HEK293 (cell line): ENCODE results near the gene PTPRK.

Experiments used
- CTCF ChIA-PET: fragments of 350-600 bp; formaldehyde crosslinking; extraction: SDS; loops from one replicate; lab custom pipeline; 2021; ENCODE audit warnings: antibody characterized with exemption; lab: Yijun Ruan, JAX
- POLR2A ChIA-PET: fragments of 300-600 bp; formaldehyde crosslinking; extraction: SDS; loops from one replicate; lab custom pipeline; 2020; ENCODE audit warnings: antibody characterized with exemption, inconsistent platforms; lab: Yijun Ruan, JAX
- H3K27ac ChIP-seq: fragments of 200-500 bp; sonication (Bioruptor generic); 2 replicates; pipeline ENCODE4 v1.5.1; 2014; ENCODE audit warnings: low read depth, low read length, control low read depth, inconsistent platforms; ENCODE audit errors: extremely low read depth
- H3K36me3 ChIP-seq, 2 experiments: fragments of 200-500 bp in 1 of 2; sonication (Bioruptor generic) in 1 of 2; 1 replicate in 1 of 2; 2 replicates in 1 of 2; pipeline ENCODE4 v1.5.1; 2014 to 2017; ENCODE audit warnings: inconsistent platforms in 2 of 2, low read length in 2 of 2; ENCODE audit not compliant: control insufficient read depth in 2 of 2, insufficient read depth in 1 of 2
- H3K4me1 ChIP-seq: fragments of 200-500 bp; sonication (Bioruptor generic); 2 replicates; pipeline ENCODE4 v1.5.1; 2014; ENCODE audit warnings: mild to moderate bottlenecking, low read length, inconsistent platforms; ENCODE audit not compliant: control insufficient read depth, insufficient read depth
- H3K4me3 ChIP-seq: 2 replicates; pipeline ENCODE4 v1.5.1; 2011; ENCODE audit warnings: low read depth, mild to moderate bottlenecking, control low read depth, low read length, moderate library complexity
- H3K9me3 ChIP-seq: fragments of 200-500 bp; sonication (Bioruptor generic); 2 replicates; pipeline ENCODE4 v1.5.1; 2014; ENCODE audit warnings: low read depth, low read length, inconsistent platforms; ENCODE audit not compliant: control insufficient read depth, insufficient read depth
- HIC1 ChIP-seq: fragments of 450-650 bp; formaldehyde crosslinking; IDR thresholded peaks from 2 replicates; pipeline ENCODE4 v1.5.1; 2016; ENCODE audit warnings: missing biosample characterization, missing genetic modification characterization
- IKZF3 ChIP-seq: fragments of 450-650 bp; IDR thresholded peaks from 2 replicates; pipeline ENCODE4 v1.5.0; 2018; ENCODE audit warnings: missing biosample characterization, mild to moderate bottlenecking, missing genetic modification characterization, moderate library complexity
- KLF16 ChIP-seq: fragments of 450-650 bp; formaldehyde crosslinking; IDR thresholded peaks from 2 replicates; pipeline ENCODE4 v1.5.1; 2017; ENCODE audit warnings: missing biosample characterization, missing genetic modification characterization
- SETDB1 ChIP-seq: IDR thresholded peaks from one replicate; pipeline ENCODE4 v1.6.1; 2017; ENCODE audit warnings: mild to moderate bottlenecking, low read length, moderate library complexity, mixed read lengths; ENCODE audit not compliant: insufficient read length
- TRIM28 ChIP-seq: IDR thresholded peaks from 2 replicates; pipeline ENCODE4 v1.6.1; 2011; ENCODE audit warnings: low read length, control low read depth, borderline replicate concordance
- ZFP41 ChIP-seq: fragments of 450-650 bp; formaldehyde crosslinking; IDR thresholded peaks from 2 replicates; pipeline ENCODE4 v1.5.1; 2016; ENCODE audit warnings: missing biosample characterization, missing genetic modification characterization, borderline replicate concordance
- ZNF146 ChIP-seq: fragments of 450-650 bp; formaldehyde crosslinking; IDR thresholded peaks from 2 replicates; pipeline ENCODE4 v1.5.1; 2016; ENCODE audit warnings: missing biosample characterization, missing genetic modification characterization
- ZNF202 ChIP-seq: fragments of 450-650 bp; formaldehyde crosslinking; IDR thresholded peaks from 2 replicates; pipeline ENCODE4 v1.5.1; 2016; ENCODE audit warnings: missing biosample characterization, missing genetic modification characterization, borderline replicate concordance
- ZNF274 ChIP-seq, 2 experiments: fragments of 200-500 bp in 1 of 2; fragments of 450-650 bp in 1 of 2; sonication (Bioruptor generic) in 1 of 2; formaldehyde crosslinking in 1 of 2; IDR thresholded peaks; 2 replicates each; pipeline versions ENCODE4 v1.5.1 to v1.6.1; 2014 to 2016; ENCODE audit warnings: borderline replicate concordance in 1 of 2, inconsistent platforms in 1 of 2, low read length in 1 of 2, missing biosample characterization in 1 of 2, missing genetic modification characterization in 1 of 2
- ZNF280C ChIP-seq: fragments of 450-650 bp; formaldehyde crosslinking; IDR thresholded peaks from 2 replicates; pipeline ENCODE4 v1.5.1; 2016; ENCODE audit warnings: missing biosample characterization, missing genetic modification characterization
- ZNF404 ChIP-seq: fragments of 450-650 bp; formaldehyde crosslinking; IDR thresholded peaks from 2 replicates; pipeline ENCODE4 v1.5.1; 2017; ENCODE audit warnings: missing biosample characterization, missing genetic modification characterization
- ZNF426 ChIP-seq: fragments of 450-650 bp; formaldehyde crosslinking; IDR thresholded peaks from 2 replicates; pipeline ENCODE4 v1.5.1; 2017; ENCODE audit warnings: missing biosample characterization, missing genetic modification characterization, mild to moderate bottlenecking, inconsistent platforms, moderate library complexity
- ZNF530 ChIP-seq: fragments of 450-650 bp; formaldehyde crosslinking; IDR thresholded peaks from 2 replicates; pipeline ENCODE4 v1.5.1; 2016; ENCODE audit warnings: low read depth, missing biosample characterization, missing genetic modification characterization
- ZNF544 ChIP-seq: fragments of 450-650 bp; formaldehyde crosslinking; IDR thresholded peaks from 2 replicates; pipeline ENCODE4 v1.5.0; 2017; ENCODE audit warnings: missing biosample characterization, missing genetic modification characterization
- ZNF558 ChIP-seq: fragments of 450-650 bp; formaldehyde crosslinking; IDR thresholded peaks from 2 replicates; pipeline ENCODE4 v1.5.1; 2016; ENCODE audit warnings: missing biosample characterization, missing genetic modification characterization
- ZNF658 ChIP-seq: fragments of 450-650 bp; formaldehyde crosslinking; IDR thresholded peaks from 2 replicates; pipeline ENCODE4; 2016; ENCODE audit warnings: missing biosample characterization, missing genetic modification characterization
- ZNF76 ChIP-seq: fragments of 450-650 bp; formaldehyde crosslinking; IDR thresholded peaks from 2 replicates; pipeline ENCODE4; 2016; ENCODE audit warnings: low read depth, missing biosample characterization, missing genetic modification characterization, borderline replicate concordance
- ZNF776 ChIP-seq: fragments of 450-650 bp; formaldehyde crosslinking; IDR thresholded peaks from 2 replicates; pipeline ENCODE4 v1.5.0; 2017; ENCODE audit warnings: missing biosample characterization, missing genetic modification characterization, borderline replicate concordance
- ZNF792 ChIP-seq: fragments of 450-650 bp; formaldehyde crosslinking; IDR thresholded peaks from 2 replicates; pipeline ENCODE4 v1.5.1; 2016; ENCODE audit warnings: missing biosample characterization, missing genetic modification characterization
- ZSCAN30 ChIP-seq: fragments of 450-650 bp; IDR thresholded peaks from 2 replicates; pipeline ENCODE4 v1.5.1; 2018; ENCODE audit warnings: missing biosample characterization, mild to moderate bottlenecking, missing genetic modification characterization, moderate library complexity
- TF ChIP-seq, protein P1 (sequence below): fragments of 450-650 bp; formaldehyde crosslinking; IDR thresholded peaks from 2 replicates; pipeline ENCODE4 v1.5.1; 2016; ENCODE audit warnings: missing biosample characterization, missing genetic modification characterization, low read depth
- TF ChIP-seq, protein P2 (sequence below): fragments of 450-650 bp; formaldehyde crosslinking; IDR thresholded peaks from 2 replicates; pipeline ENCODE4 v1.5.1; 2016; ENCODE audit warnings: missing biosample characterization, missing genetic modification characterization
- TF ChIP-seq, protein P3 (sequence below): fragments of 450-650 bp; formaldehyde crosslinking; IDR thresholded peaks from 2 replicates; pipeline ENCODE4 v1.5.1; 2017; ENCODE audit warnings: missing biosample characterization, mild to moderate bottlenecking, missing genetic modification characterization, moderate library complexity
- TF ChIP-seq, protein P4 (sequence below): fragments of 450-650 bp; formaldehyde crosslinking; IDR thresholded peaks from 2 replicates; pipeline ENCODE4 v1.5.1; 2016; ENCODE audit warnings: missing biosample characterization, missing genetic modification characterization

Gene PTPRK

GRCh38 chr6:128070406-128070805 lies 450.0 kb downstream of the PTPRK start (continued):
- TF ChIP-seq ZNF544 (no peak), HIC1 (tag by site-specific recombination) (no peak), ZFP41 (tag by site-specific recombination) (no peak), ZNF658 (tag by site-specific recombination) (no peak), ZNF530 (tag by site-specific recombination) (no peak)
- TF ChIP-seq, protein P1, sequence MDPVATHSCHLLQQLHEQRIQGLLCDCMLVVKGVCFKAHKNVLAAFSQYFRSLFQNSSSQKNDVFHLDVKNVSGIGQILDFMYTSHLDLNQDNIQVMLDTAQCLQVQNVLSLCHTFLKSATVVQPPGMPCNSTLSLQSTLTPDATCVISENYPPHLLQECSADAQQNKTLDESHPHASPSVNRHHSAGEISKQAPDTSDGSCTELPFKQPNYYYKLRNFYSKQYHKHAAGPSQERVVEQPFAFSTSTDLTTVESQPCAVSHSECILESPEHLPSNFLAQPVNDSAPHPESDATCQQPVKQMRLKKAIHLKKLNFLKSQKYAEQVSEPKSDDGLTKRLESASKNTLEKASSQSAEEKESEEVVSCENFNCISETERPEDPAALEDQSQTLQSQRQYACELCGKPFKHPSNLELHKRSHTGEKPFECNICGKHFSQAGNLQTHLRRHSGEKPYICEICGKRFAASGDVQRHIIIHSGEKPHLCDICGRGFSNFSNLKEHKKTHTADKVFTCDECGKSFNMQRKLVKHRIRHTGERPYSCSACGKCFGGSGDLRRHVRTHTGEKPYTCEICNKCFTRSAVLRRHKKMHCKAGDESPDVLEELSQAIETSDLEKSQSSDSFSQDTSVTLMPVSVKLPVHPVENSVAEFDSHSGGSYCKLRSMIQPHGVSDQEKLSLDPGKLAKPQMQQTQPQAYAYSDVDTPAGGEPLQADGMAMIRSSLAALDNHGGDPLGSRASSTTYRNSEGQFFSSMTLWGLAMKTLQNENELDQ (tag by site-specific recombination) = no peak

- ChIA-PET CTCF (interaction anchor here (0.5 to 1.2 kb wide), 2 partner anchors 253 to 522 kb away, joined by 4 read pairs; no protein-coding TSS in a partner anchor), POLR2A (no interaction called here)
- Histone ChIP-seq H3K27ac (no peak overlapping the region), H3K36me3 (no peaks in the 10 kb centered on the region), H3K9me3 (no peaks in the 10 kb centered on the region), H3K4me3 (no peak overlapping the region), H3K4me1 (peaks cover 21% of the 10 kb centered on the region)
- no peak for TF ChIP-seq ZNF404 (tag by site-specific recombination)
- TF ChIP-seq ZNF558 = no peak
- no peak for TF ChIP-seq ZNF146
- TF ChIP-seq ZNF202 (tag by site-specific recombination) = no peak
- TF ChIP-seq ZNF792 (tag by site-specific recombination) = no peak
- no peak for TF ChIP-seq IKZF3 (tag by site-specific recombination)
- TF ChIP-seq ZNF274 (IDR thresholded peaks at IDR 0.05; ENCODE audit: low read length) = no peak
- TF ChIP-seq ZNF274 (tag by site-specific recombination; IDR thresholded peaks at IDR 0.05; ENCODE audit: borderline replicate concordance) = no peak
- TF ChIP-seq ZNF776 = no peak
- TF ChIP-seq, protein P2, sequence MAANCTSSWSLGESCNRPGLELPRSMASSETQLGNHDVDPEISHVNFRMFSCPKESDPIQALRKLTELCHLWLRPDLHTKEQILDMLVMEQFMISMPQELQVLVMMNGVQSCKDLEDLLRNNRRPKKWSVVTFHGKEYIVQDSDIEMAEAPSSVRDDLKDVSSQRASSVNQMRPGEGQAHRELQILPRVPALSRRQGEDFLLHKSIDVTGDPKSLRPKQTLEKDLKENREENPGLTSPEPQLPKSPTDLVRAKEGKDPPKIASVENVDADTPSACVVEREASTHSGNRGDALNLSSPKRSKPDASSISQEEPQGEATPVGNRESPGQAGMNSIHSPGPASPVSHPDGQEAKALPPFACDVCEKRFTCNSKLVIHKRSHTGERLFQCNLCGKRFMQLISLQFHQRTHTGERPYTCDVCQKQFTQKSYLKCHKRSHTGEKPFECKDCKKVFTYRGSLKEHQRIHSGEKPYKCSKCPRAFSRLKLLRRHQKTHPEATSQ (tag by site-specific recombination) = no peak
- TF ChIP-seq ZNF426 (tag by site-specific recombination) = no peak
- TF ChIP-seq KLF16 (tag by site-specific recombination) = no peak
- TF ChIP-seq SETDB1 = no peak
- TF ChIP-seq, protein P3, sequence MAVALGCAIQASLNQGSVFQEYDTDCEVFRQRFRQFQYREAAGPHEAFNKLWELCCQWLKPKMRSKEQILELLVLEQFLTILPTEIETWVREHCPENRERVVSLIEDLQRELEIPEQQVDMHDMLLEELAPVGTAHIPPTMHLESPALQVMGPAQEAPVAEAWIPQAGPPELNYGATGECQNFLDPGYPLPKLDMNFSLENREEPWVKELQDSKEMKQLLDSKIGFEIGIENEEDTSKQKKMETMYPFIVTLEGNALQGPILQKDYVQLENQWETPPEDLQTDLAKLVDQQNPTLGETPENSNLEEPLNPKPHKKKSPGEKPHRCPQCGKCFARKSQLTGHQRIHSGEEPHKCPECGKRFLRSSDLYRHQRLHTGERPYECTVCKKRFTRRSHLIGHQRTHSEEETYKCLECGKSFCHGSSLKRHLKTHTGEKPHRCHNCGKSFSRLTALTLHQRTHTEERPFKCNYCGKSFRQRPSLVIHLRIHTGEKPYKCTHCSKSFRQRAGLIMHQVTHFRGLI (tag by site-specific recombination) = no peak
- TF ChIP-seq, protein P4, sequence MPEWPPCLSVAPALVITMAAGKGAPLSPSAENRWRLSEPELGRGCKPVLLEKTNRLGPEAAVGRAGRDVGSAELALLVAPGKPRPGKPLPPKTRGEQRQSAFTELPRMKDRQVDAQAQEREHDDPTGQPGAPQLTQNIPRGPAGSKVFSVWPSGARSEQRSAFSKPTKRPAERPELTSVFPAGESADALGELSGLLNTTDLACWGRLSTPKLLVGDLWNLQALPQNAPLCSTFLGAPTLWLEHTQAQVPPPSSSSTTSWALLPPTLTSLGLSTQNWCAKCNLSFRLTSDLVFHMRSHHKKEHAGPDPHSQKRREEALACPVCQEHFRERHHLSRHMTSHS = no peak
- no peak for TF ChIP-seq TRIM28
- TF ChIP-seq ZSCAN30 = no peak
- no peak for TF ChIP-seq ZNF76 (tag by site-specific recombination)
- no peak for TF ChIP-seq ZNF280C
Observed at GRCh38 chr6:128069188-128069587, 451.2 kb downstream of the PTPRK start.
